NCI-H345 treated with DMSO at 0.1 percent for 48 hours (cell line): Measurements from ENCODE around the gene FDPS.
"Not testable (repeated sequence)": the region's sequence is repeated elsewhere in the genome, so short reads cannot be mapped to it uniquely, and the experiment has no call there.

ENCODE experiments used
- DNase-seq: peaks from one replicate; lab custom pipeline; 2025; ENCODE audit not compliant: unreplicated experiment; lab: John Stamatoyannopoulos, UW

Gene FDPS

GRCh38 chr1:155285063-155285462 is 23.6 kb upstream of the FDPS start:
- no peak for DNase-seq

GRCh38 chr1:155285631-155286044 is 23.0 kb upstream of the FDPS start:
- DNase-seq: no peak

GRCh38 chr1:155286544-155286943 is 22.1 kb upstream of the FDPS start:
- DNase-seq: no peak

GRCh38 chr1:155287987-155288543 is 20.6 kb upstream of the FDPS start:
- DNase-seq: no peak

GRCh38 chr1:155291006-155291405 is 17.7 kb upstream of the FDPS start:
- DNase-seq: not testable (repeated sequence)

GRCh38 chr1:155293086-155293749 is 15.4 kb upstream of the FDPS start:
- no peak for DNase-seq

GRCh38 chr1:155294520-155295182 is 14.0 kb upstream of the FDPS start:
- no peak for DNase-seq

- DNase-seq: no peak
These were observed 13.3 kb upstream of the FDPS start for GRCh38 chr1:155295183-155295941.

GRCh38 chr1:155295942-155296267 is 12.8 kb upstream of the FDPS start:
- no peak for DNase-seq

- no peak for DNase-seq
These were observed 12.0 kb upstream of the FDPS start for GRCh38 chr1:155296661-155297060.

- DNase-seq: no peak
These were observed 11.3 kb upstream of the FDPS start for GRCh38 chr1:155297384-155297783.

GRCh38 chr1:155300024-155300423 is 8.6 kb upstream of the FDPS start:
- DNase-seq: no peak

GRCh38 chr1:155300553-155301329 is 7.9 kb upstream of the FDPS start:
- no peak for DNase-seq

GRCh38 chr1:155301342-155301841 is 7.3 kb upstream of the FDPS start, which contains the start of gene PKLR:
Gene PKLR, minus strand, starts transcription at chr1:155301438. Its CDS starts 43 bp downstream, at chr1:155301395.
- no peak for DNase-seq

GRCh38 chr1:155304558-155305063 is 4.1 kb upstream of the FDPS start:
- no peak for DNase-seq

GRCh38 chr1:155305881-155306391 is 2.7 kb upstream of the FDPS start:
- DNase-seq: no peak

GRCh38 chr1:155307247-155307740 is 1.4 kb upstream of the FDPS start:
- DNase-seq: no peak

- no peak for DNase-seq
These were observed 856 bp downstream of the FDPS start for GRCh38 chr1:155309423-155310021.

GRCh38 chr1:155313261-155313660 is 4.6 kb downstream of the FDPS start:
- DNase-seq: no peak

- no peak for DNase-seq
These were observed 8.3 kb downstream of the FDPS start for GRCh38 chr1:155316922-155317321.
